HepG2 (cell line): ENCODE results near the gene GLYR1. TPM values are rescaled to one million over a fixed set of nuclear protein-coding genes. Genes with fewer than 3 reads are reported as not detected.

Experiments
- ATAC-seq: fragments of 200-7000 bp; cut with Tn5 transposase; 3 replicates; pipeline ENCODE4 v1.9.1; 2020; ENCODE audit warnings: mild to moderate bottlenecking, moderate library complexity
- BruUV-seq: library from RNA; stranded (reverse); fragments of 400-500 nt; replicated peaks from 2 replicates; lab custom pipeline; 2021; lab: Mats Ljungman, UMichigan
- CTCF ChIA-PET: fragments of 300-600 bp; formaldehyde crosslinking; extraction: SDS; loops from one replicate; lab custom pipeline; 2021; ENCODE audit warnings: low total read pairs, inconsistent platforms, low intra/inter-chr PET ratio; lab: Yijun Ruan, JAX
- POLR2A ChIA-PET: fragments of 350-600 bp; sonication (Branson Sonifier 250); formaldehyde crosslinking; loops from one replicate; lab custom pipeline; 2020; ENCODE audit warnings: antibody characterized with exemption, inconsistent platforms; lab: Yijun Ruan, JAX
- DNase-seq: peaks from one replicate; pipeline ENCODE4 v3.0.0-alpha.2; 2015; ENCODE audit warnings: low spot score
- FAIRE-seq: peaks from 3 replicates; lab custom pipeline; 2011; peaks lifted over from hg19 to GRCh38; lab: Jason Lieb, UNC
- H2AFZ ChIP-seq: one replicate; pipeline ENCODE4 v1.6.1; 2011; ENCODE audit warnings: low read length, inconsistent platforms
- H3K27ac ChIP-seq: fragments of 300-600 bp; 3 replicates; pipeline ENCODE4 v1.8.0; 2011; ENCODE audit warnings: mixed run types, mild to moderate bottlenecking, mixed read lengths, low read length, inconsistent platforms; ENCODE audit not compliant: insufficient read depth; ENCODE audit errors: extremely low read length
- H3K27me3 ChIP-seq, 2 experiments: fragments of 200-600 bp in 1 of 2; 2 replicates in 1 of 2; 3 replicates in 1 of 2; pipeline versions ENCODE4 v1.6.0 to v1.8.0; 2011; ENCODE audit warnings: low read length in 2 of 2, mild to moderate bottlenecking in 2 of 2, moderate library complexity in 2 of 2, inconsistent platforms in 1 of 2; ENCODE audit not compliant: insufficient read depth in 2 of 2, control insufficient read depth in 1 of 2
- H3K36me3 ChIP-seq, 2 experiments: fragments of 200-600 bp in 1 of 2; replicated peaks in 1 of 2; 2 replicates in 1 of 2; 3 replicates in 1 of 2; pipeline versions ENCODE4 v1.5.1 to v1.8.0; 2011; ENCODE audit warnings: low read length in 2 of 2, inconsistent platforms in 1 of 2; ENCODE audit not compliant: insufficient read depth in 2 of 2, control insufficient read depth in 1 of 2
- H3K4me1 ChIP-seq: 2 replicates; pipeline ENCODE4 v1.5.1; 2012; ENCODE audit warnings: low read length, inconsistent platforms; ENCODE audit not compliant: insufficient read depth
- H3K4me2 ChIP-seq: 2 replicates; pipeline ENCODE4 v1.6.0; 2011; ENCODE audit warnings: low read depth, low read length, inconsistent platforms
- H3K4me3 ChIP-seq, 3 experiments: fragments of 200-600 bp in 1 of 3; sonication (generic), shearing (Covaris generic) in 1 of 3; replicated peaks in 1 of 3; 2 replicates each; pipeline ENCODE4 v1.5.1; 2011 to 2016; ENCODE audit warnings: low read length in 3 of 3, inconsistent platforms in 2 of 3, low read depth in 2 of 3, mild to moderate bottlenecking in 2 of 3, control low read depth in 1 of 3, mixed read lengths in 1 of 3; ENCODE audit not compliant: insufficient read depth in 1 of 3
- H3K79me2 ChIP-seq: one replicate; pipeline ENCODE4 v1.6.1; 2011; ENCODE audit warnings: low read length, inconsistent platforms; ENCODE audit not compliant: insufficient read depth
- H3K9ac ChIP-seq: 2 replicates; pipeline ENCODE4 v1.6.0; 2011; ENCODE audit warnings: mild to moderate bottlenecking, low read depth, low read length, inconsistent platforms; ENCODE audit not compliant: insufficient read depth
- H3K9me3 ChIP-seq: 2 replicates; pipeline ENCODE4 v1.5.1; 2012; ENCODE audit warnings: mild to moderate bottlenecking, low read length
- H4K20me1 ChIP-seq: 2 replicates; pipeline ENCODE4 v1.6.0; 2011; ENCODE audit warnings: inconsistent platforms, mild to moderate bottlenecking, low read length, moderate library complexity; ENCODE audit not compliant: insufficient read depth
- CREB1 ChIP-seq, 2 experiments: fragments of 450-650 bp in 1 of 2; IDR thresholded peaks; 2 replicates each; pipeline ENCODE4 v1.6.1; 2016 to 2017; ENCODE audit warnings: control low read depth in 1 of 2, mild to moderate bottlenecking in 1 of 2, missing compliant biosample characterization in 1 of 2, missing genetic modification characterization in 1 of 2
- HOXA5 ChIP-seq: sonication (generic); formaldehyde crosslinking; IDR thresholded peaks from 2 replicates; pipeline ENCODE4 v1.4.0; 2020; ENCODE audit warnings: missing genetic modification reagents
- MLLT10 ChIP-seq: sonication (generic); formaldehyde crosslinking; IDR thresholded peaks from 2 replicates; pipeline ENCODE4 v1.4.0; 2020; ENCODE audit warnings: missing genetic modification reagents
- NFIC ChIP-seq: IDR thresholded peaks from 2 replicates; pipeline ENCODE4 v1.6.1; 2012; ENCODE audit warnings: mild to moderate bottlenecking, low read length, inconsistent platforms
- RXRA ChIP-seq: sonication (generic); formaldehyde crosslinking; IDR thresholded peaks from 2 replicates; pipeline ENCODE4 v1.5.1; 2020; ENCODE audit warnings: missing genetic modification reagents
- SP2 ChIP-seq: sonication (generic); formaldehyde crosslinking; IDR thresholded peaks from 2 replicates; pipeline ENCODE4 v1.5.1; 2020; ENCODE audit warnings: mild to moderate bottlenecking, missing genetic modification reagents
- XBP1 ChIP-seq: sonication (generic); formaldehyde crosslinking; IDR thresholded peaks from 2 replicates; pipeline ENCODE4 v1.5.0; 2020; ENCODE audit warnings: missing genetic modification reagents
- ZIK1 ChIP-seq: sonication (generic); formaldehyde crosslinking; IDR thresholded peaks from 2 replicates; pipeline ENCODE4 v1.5.0; 2020; ENCODE audit warnings: mild to moderate bottlenecking, low read depth, missing genetic modification reagents, borderline replicate concordance
- ZNF335 ChIP-seq: sonication (generic); formaldehyde crosslinking; IDR thresholded peaks from 2 replicates; pipeline ENCODE4 v1.4.0; 2020; ENCODE audit warnings: missing genetic modification reagents
- ZNF337 ChIP-seq: sonication (generic); formaldehyde crosslinking; IDR thresholded peaks from 2 replicates; pipeline ENCODE4 v1.5.1; 2020; ENCODE audit warnings: missing genetic modification reagents, low read depth, mild to moderate bottlenecking, borderline replicate concordance
- WGBS: methylation state at CpG from one replicate; pipeline ENCODE4 v1.1.6; 2017; ENCODE audit warnings: low lambda C conversion rate; 5-methylcytosine and 5-hydroxymethylcytosine counted together
- in situ Hi-C: cut with HindIII; loops from 2 replicates; pipeline ENCODE4 v1.10.0; 2017; ENCODE audit warnings: low pct_unique_long_range_greater_than_20kb; ENCODE audit not compliant: extremely low pct_ligation_motif_present
- intact Hi-C: fragments of 100-400 bp; cut with micrococcal nuclease; formaldehyde crosslinking; loops from one replicate; pipeline ENCODE4 v1.10.0; 2022; ENCODE audit not compliant: unreplicated experiment
- polyA plus RNA-seq, 8 experiments: library from polyadenylated mRNA; depleted of rRNA in 3 of 8; stranded (reverse) in 7 of 8; unstranded in 1 of 8; fragments of >200 nt; fragmentation: Illumina TruSeq in 4 of 8; extraction: Trizol in 4 of 8; gene quantifications; 2 replicates each; pipeline versions ENCODE4 v1.2.1 to v1.2.3, GENCODE V29; 2011 to 2016; ENCODE audit warnings: low read depth in 4 of 8, missing spikeins in 1 of 8, mixed read lengths in 1 of 8; ENCODE audit not compliant: insufficient read depth in 1 of 8
- total RNA-seq, 5 experiments: library from RNA; depleted of rRNA; stranded (reverse); fragments of >200 nt; fragmentation: Illumina TruSeq; extraction: Trizol; gene quantifications; 2 replicates each; pipeline ENCODE4 v1.2.3, GENCODE V29; 2016; ENCODE audit warnings: low read depth in 1 of 5
- TF ChIP-seq, protein P1 (sequence below): sonication (generic); formaldehyde crosslinking; IDR thresholded peaks from 2 replicates; pipeline ENCODE4 v1.5.1; 2020; ENCODE audit warnings: mild to moderate bottlenecking, missing genetic modification reagents, borderline replicate concordance
- TF ChIP-seq, protein P2 (sequence below): sonication (generic); formaldehyde crosslinking; conservative IDR thresholded peaks from 2 replicates; pipeline ENCODE4 v1.8.0; 2022; ENCODE audit warnings: missing genetic modification reagents
- TF ChIP-seq, protein P3 (sequence below): sonication (generic); formaldehyde crosslinking; IDR thresholded peaks from 2 replicates; pipeline ENCODE4 v1.5.0; 2020; ENCODE audit warnings: missing genetic modification reagents

GLYR1 gene
- total and polyA plus RNA-seq, 2 of the 13 experiments (the other 11 are each of a cell fraction or from before 2014, with no cell fraction given), result 28.3 to 48.7 TPM

DNA sequence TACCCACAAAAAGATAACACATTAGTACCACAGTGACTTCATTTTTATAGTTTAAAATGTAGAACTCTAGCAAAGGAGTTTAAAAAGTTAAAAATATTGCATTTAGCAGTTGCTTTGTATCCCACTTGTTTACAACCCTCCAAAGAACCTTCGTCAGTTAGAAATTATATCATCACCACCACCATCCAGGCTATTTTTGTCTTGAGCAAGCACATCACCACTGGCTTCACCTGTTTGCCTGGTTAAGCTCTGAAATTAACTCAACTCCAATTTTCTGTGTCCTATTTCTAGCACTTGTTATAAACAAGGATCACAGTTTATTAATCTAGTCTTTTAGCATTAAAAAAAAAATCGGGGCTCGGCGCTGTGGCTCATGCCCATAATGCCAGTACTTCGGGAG lies 6.1 kb downstream of the GLYR1 start:
- in situ Hi-C loops, result no loop called here
- Histone ChIP-seq H3K79me2 (peaks cover 25% of the 10 kb centered on the region), H3K36me3 (peaks cover 14 to 63% of the 10 kb centered on the region in 2 experiments), H3K4me3 (no peak overlapping the region), H3K9me3 (no peaks in the 10 kb centered on the region), H4K20me1 (peaks cover 6% of the 10 kb centered on the region), H2AFZ (no peak overlapping the region), H3K27me3 (no peaks in the 10 kb centered on the region), H3K27ac (no peak overlapping the region), H3K9ac (no peak overlapping the region), H3K4me2 (no peak overlapping the region), H3K4me1 (peaks cover 16% of the 10 kb centered on the region)
- DNase-seq (no peak), ATAC-seq (no peak), FAIRE-seq (no peak)
- intact Hi-C loops, result no loop called here
- no TSS peak for BruUV-seq
- ChIA-PET POLR2A (no interaction called here), CTCF (no interaction called here)
- TF ChIP-seq NFIC (no peak), RXRA (CRISPR knock-in tag) (no peak), ZNF335 (CRISPR knock-in tag) (no peak), SP2 (no peak), ZNF337 (CRISPR knock-in tag) (no peak), HOXA5 (CRISPR knock-in tag) (no peak), CREB1 (IDR thresholded peaks at IDR 0.05) (no peak), CREB1 (CRISPR knock-in tag; IDR thresholded peaks at IDR 0.05) (no peak), XBP1 (no peak), MLLT10 (no peak), ZIK1 (no peak)
- TF ChIP-seq, protein P1, sequence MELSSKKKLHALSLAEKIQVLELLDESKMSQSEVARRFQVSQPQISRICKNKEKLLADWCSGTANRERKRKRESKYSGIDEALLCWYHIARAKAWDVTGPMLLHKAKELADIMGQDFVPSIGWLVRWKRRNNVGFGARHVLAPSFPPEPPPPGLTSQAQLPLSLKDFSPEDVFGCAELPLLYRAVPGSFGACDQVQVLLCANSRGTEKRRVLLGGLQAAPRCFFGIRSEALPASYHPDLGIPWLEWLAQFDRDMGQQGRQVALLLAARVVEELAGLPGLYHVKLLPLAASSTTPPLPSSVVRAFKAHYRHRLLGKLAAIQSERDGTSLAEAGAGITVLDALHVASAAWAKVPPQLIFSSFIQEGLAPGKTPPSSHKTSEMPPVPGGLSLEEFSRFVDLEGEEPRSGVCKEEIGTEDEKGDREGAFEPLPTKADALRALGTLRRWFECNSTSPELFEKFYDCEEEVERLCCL (CRISPR knock-in tag), result no peak
- TF ChIP-seq, protein P2, sequence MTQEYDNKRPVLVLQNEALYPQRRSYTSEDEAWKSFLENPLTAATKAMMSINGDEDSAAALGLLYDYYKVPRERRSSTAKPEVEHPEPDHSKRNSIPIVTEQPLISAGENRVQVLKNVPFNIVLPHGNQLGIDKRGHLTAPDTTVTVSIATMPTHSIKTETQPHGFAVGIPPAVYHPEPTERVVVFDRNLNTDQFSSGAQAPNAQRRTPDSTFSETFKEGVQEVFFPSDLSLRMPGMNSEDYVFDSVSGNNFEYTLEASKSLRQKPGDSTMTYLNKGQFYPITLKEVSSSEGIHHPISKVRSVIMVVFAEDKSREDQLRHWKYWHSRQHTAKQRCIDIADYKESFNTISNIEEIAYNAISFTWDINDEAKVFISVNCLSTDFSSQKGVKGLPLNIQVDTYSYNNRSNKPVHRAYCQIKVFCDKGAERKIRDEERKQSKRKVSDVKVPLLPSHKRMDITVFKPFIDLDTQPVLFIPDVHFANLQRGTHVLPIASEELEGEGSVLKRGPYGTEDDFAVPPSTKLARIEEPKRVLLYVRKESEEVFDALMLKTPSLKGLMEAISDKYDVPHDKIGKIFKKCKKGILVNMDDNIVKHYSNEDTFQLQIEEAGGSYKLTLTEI (CRISPR knock-in tag), result no peak
- TF ChIP-seq, protein P3, sequence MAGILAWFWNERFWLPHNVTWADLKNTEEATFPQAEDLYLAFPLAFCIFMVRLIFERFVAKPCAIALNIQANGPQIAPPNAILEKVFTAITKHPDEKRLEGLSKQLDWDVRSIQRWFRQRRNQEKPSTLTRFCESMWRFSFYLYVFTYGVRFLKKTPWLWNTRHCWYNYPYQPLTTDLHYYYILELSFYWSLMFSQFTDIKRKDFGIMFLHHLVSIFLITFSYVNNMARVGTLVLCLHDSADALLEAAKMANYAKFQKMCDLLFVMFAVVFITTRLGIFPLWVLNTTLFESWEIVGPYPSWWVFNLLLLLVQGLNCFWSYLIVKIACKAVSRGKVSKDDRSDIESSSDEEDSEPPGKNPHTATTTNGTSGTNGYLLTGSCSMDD (CRISPR knock-in tag), result no peak
- 78% methylated on average over 5 of the region's 5 CpGs for WGBS
